Stomach (tissue), 4 donors: Measurements from ENCODE around the gene PEX26.

ENCODE experiments used
- POLR2A ChIP-seq, 4 donors: fragments of 450-650 bp; IDR thresholded peaks; one replicate each; pipeline ENCODE4 v1.6.1; 2016; ENCODE audit warnings: antibody characterized with exemption in 4 of 4, control low read depth in 2 of 4, mild to moderate bottlenecking in 1 of 4, moderate library complexity in 1 of 4
- POLR2AphosphoS5 ChIP-seq, 3 donors: sonication (generic); formaldehyde crosslinking; IDR thresholded peaks; one replicate each; pipeline ENCODE4 v1.6.1; 2016; ENCODE audit warnings: antibody characterized with exemption in 3 of 3
- TF ChIP-seq, protein P1 (sequence below), 7 experiments: fragments of 450-650 bp in 4 of 7; fragments of 200-600 bp in 3 of 7; sonication (generic) in 3 of 7; IDR thresholded peaks; one replicate each; pipeline ENCODE4 v1.5.1; 2016 to 2019; ENCODE audit warnings: antibody characterized with exemption in 7 of 7, control low read depth in 2 of 7, mild to moderate bottlenecking in 1 of 7

DNA sequence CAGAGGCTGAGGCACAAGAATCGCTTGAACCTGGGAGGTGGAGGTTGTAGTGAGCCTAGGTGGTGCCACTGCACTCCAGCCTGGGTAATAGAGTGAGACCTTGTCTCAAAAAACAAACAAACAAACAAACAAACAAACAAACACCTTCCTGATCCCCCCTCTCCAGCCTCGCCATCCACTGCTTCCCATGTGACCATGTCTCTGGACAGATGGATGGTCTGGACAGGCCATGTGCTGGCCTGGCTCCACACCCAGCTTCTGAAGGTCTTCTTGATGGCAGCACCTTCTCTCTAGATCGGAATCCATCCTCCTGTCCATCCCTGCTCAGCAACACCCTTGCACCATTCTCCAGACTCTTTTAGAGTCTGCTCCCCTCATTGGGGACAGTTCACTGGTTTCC is 10.7 kb upstream of the PEX26 start:
- TF ChIP-seq POLR2AphosphoS5 (IDR thresholded peaks at IDR 0.05) (no peak), POLR2A (IDR thresholded peaks at IDR 0.05) (no peak)
- TF ChIP-seq, protein P1, sequence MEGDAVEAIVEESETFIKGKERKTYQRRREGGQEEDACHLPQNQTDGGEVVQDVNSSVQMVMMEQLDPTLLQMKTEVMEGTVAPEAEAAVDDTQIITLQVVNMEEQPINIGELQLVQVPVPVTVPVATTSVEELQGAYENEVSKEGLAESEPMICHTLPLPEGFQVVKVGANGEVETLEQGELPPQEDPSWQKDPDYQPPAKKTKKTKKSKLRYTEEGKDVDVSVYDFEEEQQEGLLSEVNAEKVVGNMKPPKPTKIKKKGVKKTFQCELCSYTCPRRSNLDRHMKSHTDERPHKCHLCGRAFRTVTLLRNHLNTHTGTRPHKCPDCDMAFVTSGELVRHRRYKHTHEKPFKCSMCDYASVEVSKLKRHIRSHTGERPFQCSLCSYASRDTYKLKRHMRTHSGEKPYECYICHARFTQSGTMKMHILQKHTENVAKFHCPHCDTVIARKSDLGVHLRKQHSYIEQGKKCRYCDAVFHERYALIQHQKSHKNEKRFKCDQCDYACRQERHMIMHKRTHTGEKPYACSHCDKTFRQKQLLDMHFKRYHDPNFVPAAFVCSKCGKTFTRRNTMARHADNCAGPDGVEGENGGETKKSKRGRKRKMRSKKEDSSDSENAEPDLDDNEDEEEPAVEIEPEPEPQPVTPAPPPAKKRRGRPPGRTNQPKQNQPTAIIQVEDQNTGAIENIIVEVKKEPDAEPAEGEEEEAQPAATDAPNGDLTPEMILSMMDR (IDR thresholded peaks at IDR 0.05): no peak
